Neural cell (in vitro differentiated cells): ENCODE results near the gene PPP1CB. TPM values are rescaled to one million over a fixed set of nuclear protein-coding genes. Genes with fewer than 3 reads are reported as not detected.

Experiments used
- H2AFZ ChIP-seq: fragments of 200-600, 300-800 bp; sonication (generic), shearing (Covaris generic); 2 replicates; pipeline ENCODE4 v1.6.0; 2014; ENCODE audit warnings: low read depth, mild to moderate bottlenecking, antibody characterized with exemption, low read length, moderate library complexity
- H3F3A ChIP-seq: fragments of 200-600 bp; shearing (Covaris generic); 2 replicates; pipeline ENCODE4 v1.6.1; 2016; ENCODE audit warnings: mild to moderate bottlenecking, moderate library complexity, mixed read lengths, antibody characterized with exemption, low read length; ENCODE audit not compliant: insufficient read depth, poor library complexity, severe bottlenecking
- H3K27ac ChIP-seq: fragments of 200-600, 300-800 bp; sonication (generic), shearing (Covaris generic); 2 replicates; pipeline ENCODE4 v1.5.1; 2014; ENCODE audit warnings: mild to moderate bottlenecking, low read length, moderate library complexity
- H3K27me3 ChIP-seq: fragments of 300-800, 200-600 bp; sonication (generic), shearing (Covaris generic); 2 replicates; pipeline ENCODE4 v1.6.0; 2014; ENCODE audit warnings: mild to moderate bottlenecking, low read depth, low read length, moderate library complexity; ENCODE audit not compliant: insufficient read depth
- H3K36me3 ChIP-seq: fragments of 300-800, 200-600 bp; sonication (generic), shearing (Covaris generic); 2 replicates; pipeline ENCODE4 v1.5.1; 2014; ENCODE audit warnings: mild to moderate bottlenecking, antibody characterized with exemption, low read length, moderate library complexity; ENCODE audit not compliant: insufficient read depth
- H3K4me2 ChIP-seq: fragments of 300-800, 200-600 bp; sonication (generic), shearing (Covaris generic); 2 replicates; pipeline ENCODE4 v1.6.0; 2014; ENCODE audit warnings: mild to moderate bottlenecking, low read length
- H3K4me3 ChIP-seq: fragments of 300-800, 200-600 bp; sonication (generic), shearing (Covaris generic); 2 replicates; pipeline ENCODE4 v1.5.1; 2014; ENCODE audit warnings: mild to moderate bottlenecking, low read length, moderate library complexity
- H3K79me2 ChIP-seq: fragments of 200-600 bp; shearing (Covaris generic); replicated peaks from 2 replicates; pipeline ENCODE4 v1.6.0; 2014; ENCODE audit warnings: mild to moderate bottlenecking, low read length, moderate library complexity; ENCODE audit not compliant: insufficient read depth
- H3K9ac ChIP-seq: fragments of 300-800, 200-600 bp; sonication (generic), shearing (Covaris generic); 2 replicates; pipeline ENCODE4 v1.6.1; 2016; ENCODE audit warnings: mild to moderate bottlenecking, low read length, mixed read lengths
- H3K9me2 ChIP-seq: fragments of 200-600 bp; shearing (Covaris generic); 2 replicates; pipeline ENCODE4 v1.6.1; 2016; ENCODE audit warnings: mild to moderate bottlenecking, low read length, mixed read lengths; ENCODE audit not compliant: insufficient read depth
- H3K9me3 ChIP-seq: fragments of 200-600, 300-800 bp; sonication (generic), shearing (Covaris generic); 2 replicates; pipeline ENCODE4 v1.6.1; 2016; ENCODE audit warnings: mild to moderate bottlenecking, mixed run types, low read length, moderate library complexity, mixed read lengths
- H4K20me1 ChIP-seq: fragments of 200-600 bp; shearing (Covaris generic); 2 replicates; pipeline ENCODE4 v1.6.1; 2016; ENCODE audit warnings: mild to moderate bottlenecking, mixed run types; ENCODE audit not compliant: insufficient read depth
- EP300 ChIP-seq: fragments of 450-650 bp; conservative IDR thresholded peaks from 2 replicates; pipeline ENCODE4 v1.6.1; 2014; ENCODE audit warnings: antibody characterized with exemption, mild to moderate bottlenecking, moderate library complexity; ENCODE audit not compliant: poor library complexity, severe bottlenecking
- EZH2 ChIP-seq: fragments of 200-600, 300-800 bp; shearing (Covaris generic), sonication (generic); IDR thresholded peaks from 2 replicates; pipeline ENCODE4 v1.6.1; 2014; ENCODE audit warnings: antibody characterized with exemption, low read length, borderline replicate concordance, mild to moderate bottlenecking; ENCODE audit not compliant: insufficient read depth, poor library complexity, severe bottlenecking
- MXI1 ChIP-seq: fragments of 450-650 bp; conservative IDR thresholded peaks from 2 replicates; pipeline ENCODE4 v1.6.1; 2014; ENCODE audit warnings: antibody characterized with exemption, mild to moderate bottlenecking; ENCODE audit not compliant: poor library complexity, severe bottlenecking
- POLR2AphosphoS5 ChIP-seq: IDR thresholded peaks from 2 replicates; pipeline ENCODE4 v1.6.1; 2012
- RAD21 ChIP-seq: fragments of 450-650 bp; conservative IDR thresholded peaks from 2 replicates; pipeline ENCODE4 v1.6.1; 2014; ENCODE audit warnings: antibody characterized with exemption, mild to moderate bottlenecking, moderate library complexity
- SMC3 ChIP-seq: fragments of 450-650 bp; conservative IDR thresholded peaks from 2 replicates; pipeline ENCODE4 v1.6.1; 2014; ENCODE audit warnings: antibody characterized with exemption, mild to moderate bottlenecking, moderate library complexity; ENCODE audit not compliant: poor library complexity
- TAF1 ChIP-seq: IDR thresholded peaks from 2 replicates; pipeline ENCODE4 v1.6.1; 2012; ENCODE audit warnings: low read depth
- polyA plus RNA-seq: library from polyadenylated mRNA; depleted of rRNA; stranded (reverse); fragments of >200 nt; gene quantifications from 2 replicates; pipeline ENCODE4 v1.2.3, GENCODE V29; 2014
- TF ChIP-seq, protein P1 (sequence below): IDR thresholded peaks from 2 replicates; pipeline ENCODE4 v1.6.1; 2012; ENCODE audit warnings: borderline replicate concordance
- TF ChIP-seq, protein P2 (sequence below): fragments of 450-650 bp; IDR thresholded peaks from 2 replicates; pipeline ENCODE4 v1.5.1; 2014; ENCODE audit warnings: antibody characterized with exemption, mild to moderate bottlenecking, moderate library complexity; ENCODE audit not compliant: poor library complexity, severe bottlenecking

Gene PPP1CB
- polyA plus RNA-seq, 1 donor from 2014 or later = 239 TPM

DNA sequence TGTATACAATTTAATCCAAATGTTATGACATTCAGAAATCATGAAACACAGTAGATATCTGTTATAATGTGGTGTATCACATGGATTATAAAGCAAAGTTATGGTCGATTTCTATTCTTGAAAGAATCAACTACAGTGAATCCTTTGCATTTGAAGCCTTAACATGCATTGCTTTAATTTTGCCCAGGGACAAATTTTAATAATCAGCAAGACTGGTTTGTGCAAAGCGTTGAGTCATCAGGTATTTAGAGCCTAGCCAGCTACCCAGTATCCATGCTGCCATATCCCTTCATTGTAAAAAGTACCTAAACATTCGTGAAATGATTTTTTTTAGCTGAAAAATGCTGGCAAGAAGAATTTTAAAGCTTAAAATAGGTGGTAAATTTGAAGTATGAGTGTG is 50.1 kb downstream of the PPP1CB start:
- Histone ChIP-seq H3K9me3 (no peaks in the 10 kb centered on the region), H3F3A (no peaks in the 10 kb centered on the region), H3K27ac (no peak overlapping the region), H4K20me1 (no peaks in the 10 kb centered on the region), H3K79me2 (peaks cover 6% of the 10 kb centered on the region), H2AFZ (no peak overlapping the region), H3K9me2 (no peaks in the 10 kb centered on the region), H3K27me3 (no peaks in the 10 kb centered on the region), H3K4me2 (no peak overlapping the region), H3K4me3 (no peak overlapping the region), H3K36me3 (peaks cover 18% of the 10 kb centered on the region), H3K9ac (no peak overlapping the region)
- no peak for TF ChIP-seq EZH2
- no peak for TF ChIP-seq POLR2AphosphoS5
- TF ChIP-seq, protein P1, sequence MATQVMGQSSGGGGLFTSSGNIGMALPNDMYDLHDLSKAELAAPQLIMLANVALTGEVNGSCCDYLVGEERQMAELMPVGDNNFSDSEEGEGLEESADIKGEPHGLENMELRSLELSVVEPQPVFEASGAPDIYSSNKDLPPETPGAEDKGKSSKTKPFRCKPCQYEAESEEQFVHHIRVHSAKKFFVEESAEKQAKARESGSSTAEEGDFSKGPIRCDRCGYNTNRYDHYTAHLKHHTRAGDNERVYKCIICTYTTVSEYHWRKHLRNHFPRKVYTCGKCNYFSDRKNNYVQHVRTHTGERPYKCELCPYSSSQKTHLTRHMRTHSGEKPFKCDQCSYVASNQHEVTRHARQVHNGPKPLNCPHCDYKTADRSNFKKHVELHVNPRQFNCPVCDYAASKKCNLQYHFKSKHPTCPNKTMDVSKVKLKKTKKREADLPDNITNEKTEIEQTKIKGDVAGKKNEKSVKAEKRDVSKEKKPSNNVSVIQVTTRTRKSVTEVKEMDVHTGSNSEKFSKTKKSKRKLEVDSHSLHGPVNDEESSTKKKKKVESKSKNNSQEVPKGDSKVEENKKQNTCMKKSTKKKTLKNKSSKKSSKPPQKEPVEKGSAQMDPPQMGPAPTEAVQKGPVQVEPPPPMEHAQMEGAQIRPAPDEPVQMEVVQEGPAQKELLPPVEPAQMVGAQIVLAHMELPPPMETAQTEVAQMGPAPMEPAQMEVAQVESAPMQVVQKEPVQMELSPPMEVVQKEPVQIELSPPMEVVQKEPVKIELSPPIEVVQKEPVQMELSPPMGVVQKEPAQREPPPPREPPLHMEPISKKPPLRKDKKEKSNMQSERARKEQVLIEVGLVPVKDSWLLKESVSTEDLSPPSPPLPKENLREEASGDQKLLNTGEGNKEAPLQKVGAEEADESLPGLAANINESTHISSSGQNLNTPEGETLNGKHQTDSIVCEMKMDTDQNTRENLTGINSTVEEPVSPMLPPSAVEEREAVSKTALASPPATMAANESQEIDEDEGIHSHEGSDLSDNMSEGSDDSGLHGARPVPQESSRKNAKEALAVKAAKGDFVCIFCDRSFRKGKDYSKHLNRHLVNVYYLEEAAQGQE = no peak
- no peak for TF ChIP-seq MXI1
- TF ChIP-seq RAD21 = no peak
- no peak for TF ChIP-seq SMC3
- TF ChIP-seq TAF1 = no peak
- no peak for TF ChIP-seq EP300
- TF ChIP-seq, protein P2, sequence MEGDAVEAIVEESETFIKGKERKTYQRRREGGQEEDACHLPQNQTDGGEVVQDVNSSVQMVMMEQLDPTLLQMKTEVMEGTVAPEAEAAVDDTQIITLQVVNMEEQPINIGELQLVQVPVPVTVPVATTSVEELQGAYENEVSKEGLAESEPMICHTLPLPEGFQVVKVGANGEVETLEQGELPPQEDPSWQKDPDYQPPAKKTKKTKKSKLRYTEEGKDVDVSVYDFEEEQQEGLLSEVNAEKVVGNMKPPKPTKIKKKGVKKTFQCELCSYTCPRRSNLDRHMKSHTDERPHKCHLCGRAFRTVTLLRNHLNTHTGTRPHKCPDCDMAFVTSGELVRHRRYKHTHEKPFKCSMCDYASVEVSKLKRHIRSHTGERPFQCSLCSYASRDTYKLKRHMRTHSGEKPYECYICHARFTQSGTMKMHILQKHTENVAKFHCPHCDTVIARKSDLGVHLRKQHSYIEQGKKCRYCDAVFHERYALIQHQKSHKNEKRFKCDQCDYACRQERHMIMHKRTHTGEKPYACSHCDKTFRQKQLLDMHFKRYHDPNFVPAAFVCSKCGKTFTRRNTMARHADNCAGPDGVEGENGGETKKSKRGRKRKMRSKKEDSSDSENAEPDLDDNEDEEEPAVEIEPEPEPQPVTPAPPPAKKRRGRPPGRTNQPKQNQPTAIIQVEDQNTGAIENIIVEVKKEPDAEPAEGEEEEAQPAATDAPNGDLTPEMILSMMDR = no peak

DNA sequence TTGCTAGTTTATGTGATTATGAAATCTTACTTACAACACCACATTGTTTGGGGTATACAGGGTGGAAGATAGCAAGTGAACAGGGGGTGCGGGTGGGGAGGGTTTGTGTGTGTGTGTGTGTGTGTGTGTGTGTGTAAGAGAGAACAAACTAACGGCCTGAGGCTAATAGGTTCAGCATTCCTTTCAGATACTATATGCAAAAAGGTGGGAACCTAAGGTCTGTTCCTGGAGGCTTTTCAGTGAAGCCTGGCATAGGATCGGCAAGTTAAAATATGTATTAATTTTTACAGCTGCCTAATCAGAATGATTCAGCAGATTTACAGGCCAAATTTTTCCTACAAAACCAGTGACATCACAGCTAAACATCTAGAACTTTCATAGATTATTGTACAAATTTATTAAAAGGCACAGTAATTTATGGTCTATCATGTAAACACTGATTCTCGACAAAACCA is 51.4 kb downstream of the PPP1CB start:
- Histone ChIP-seq H3K4me2 (no peak overlapping the region), H3K9me3 (no peaks in the 10 kb centered on the region), H3K27me3 (no peaks in the 10 kb centered on the region), H3K4me3 (no peak overlapping the region), H3F3A (no peaks in the 10 kb centered on the region), H2AFZ (no peak overlapping the region), H3K79me2 (no peaks in the 10 kb centered on the region), H3K36me3 (peaks cover 15% of the 10 kb centered on the region), H3K9me2 (no peaks in the 10 kb centered on the region), H3K9ac (no peak overlapping the region), H3K27ac (no peak overlapping the region), H4K20me1 (no peaks in the 10 kb centered on the region)
- TF ChIP-seq, protein P1 = no peak
- TF ChIP-seq POLR2AphosphoS5 = no peak
- TF ChIP-seq EP300 = no peak
- TF ChIP-seq, protein P2 = no peak
- TF ChIP-seq SMC3 = no peak
- TF ChIP-seq TAF1 = no peak
- no peak for TF ChIP-seq EZH2
- no peak for TF ChIP-seq MXI1
